DMS79 treated with DMSO at 0.1 percent for 48 hours (cell line): ENCODE data around the gene ACSM3.
"Not testable (repeated sequence)": the region's sequence is repeated elsewhere in the genome, so short reads cannot be mapped to it uniquely, and the experiment has no call there.

ENCODE experiments used
- DNase-seq: peaks from one replicate; lab custom pipeline; 2025; lab: John Stamatoyannopoulos, UW

The ACSM3 gene

GRCh38 chr16:20763461-20764232, at the start of gene ACSM3:
TSS of gene ACSM3 (plus strand) at chr16:20764014. CDS start at chr16:20770035, 6,021 bp downstream.
- DNase-seq, result no peak

GRCh38 chr16:20717718-20718117, 46.1 kb upstream of the ACSM3 start:
- not testable (repeated sequence) for DNase-seq

DNA sequence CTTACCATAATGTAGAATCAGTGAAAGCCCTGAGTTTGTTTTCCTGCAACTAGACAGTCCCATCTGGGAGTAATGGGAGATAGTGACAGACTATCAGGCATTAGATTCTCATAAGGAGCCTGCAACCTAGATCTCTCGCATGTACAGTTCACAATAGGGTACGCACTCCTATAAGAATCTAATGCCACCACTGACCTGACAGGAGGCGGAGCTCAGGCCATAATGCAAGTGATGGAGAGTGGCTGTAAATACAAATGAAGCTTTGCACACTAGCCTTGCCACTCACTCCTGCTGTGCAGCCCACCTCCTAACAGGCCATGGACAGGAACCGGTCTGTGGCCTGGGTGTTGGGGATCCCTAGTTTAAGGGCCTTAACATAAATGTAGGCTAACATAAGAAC, 43.6 kb upstream of the ACSM3 start:
- DNase-seq, result no peak

DNA sequence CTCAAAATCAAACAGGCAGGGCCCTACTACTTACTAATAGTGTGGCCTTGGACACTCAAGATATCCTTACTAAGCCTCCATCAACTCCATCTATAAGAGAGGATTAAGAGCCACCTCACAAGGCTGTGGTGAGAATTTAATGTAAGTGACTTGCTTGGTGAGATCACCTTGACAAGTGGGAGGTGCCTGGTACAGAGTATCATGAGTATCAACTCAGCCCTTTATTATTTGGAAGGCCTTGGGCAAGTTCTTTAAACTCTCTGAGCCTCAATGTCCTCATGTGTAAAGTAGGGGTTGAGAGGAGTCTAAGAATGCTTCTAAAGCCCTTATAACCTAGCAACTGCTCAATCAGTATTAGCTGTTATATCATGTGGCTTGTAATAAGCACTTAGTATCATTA, 37.2 kb upstream of the ACSM3 start:
- DNase-seq, result peak; percentile 79

DNA sequence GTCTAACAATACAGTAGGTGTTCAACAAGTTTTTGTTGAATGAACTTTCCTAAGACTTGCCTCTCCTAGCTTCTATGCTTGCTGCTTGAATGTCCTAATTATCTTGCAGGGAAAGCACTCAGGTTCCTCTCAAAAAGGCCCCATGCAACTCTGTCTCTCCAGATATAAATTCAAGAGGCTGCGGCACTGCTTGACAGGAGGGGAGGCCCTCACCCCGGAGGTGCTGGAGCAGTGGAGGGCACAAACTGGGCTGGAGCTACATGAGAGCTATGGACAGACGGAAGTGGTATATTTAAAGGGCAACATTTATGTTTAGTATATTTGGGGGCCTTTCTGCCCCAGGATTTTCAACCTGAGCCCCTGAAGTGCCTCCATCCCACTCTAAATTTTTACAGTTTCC, 36.6 kb upstream of the ACSM3 start:
- DNase-seq, result peak; percentile 73

- no peak for DNase-seq
These were observed 34.7 kb upstream of the ACSM3 start for GRCh38 chr16:20729141-20729540.

DNA sequence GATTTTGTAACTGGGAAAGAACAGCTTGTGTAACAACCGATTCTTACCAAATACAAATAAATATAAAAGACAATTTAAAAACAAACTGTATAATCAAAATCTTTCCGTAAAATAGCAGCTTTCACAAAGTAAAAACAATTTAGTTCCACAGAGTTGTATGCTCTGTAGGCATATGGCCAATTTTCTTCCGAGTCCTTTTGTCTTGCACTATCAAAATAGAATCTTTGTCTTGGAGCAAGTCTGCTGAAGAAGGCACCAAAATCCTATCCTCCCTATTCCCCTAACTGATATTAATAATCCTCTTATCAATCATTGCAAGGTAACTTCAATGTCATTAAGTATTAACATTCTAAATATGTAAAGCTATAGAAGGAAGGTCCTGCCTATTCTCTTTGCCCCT, 29.8 kb upstream of the ACSM3 start:
- no peak for DNase-seq

DNA sequence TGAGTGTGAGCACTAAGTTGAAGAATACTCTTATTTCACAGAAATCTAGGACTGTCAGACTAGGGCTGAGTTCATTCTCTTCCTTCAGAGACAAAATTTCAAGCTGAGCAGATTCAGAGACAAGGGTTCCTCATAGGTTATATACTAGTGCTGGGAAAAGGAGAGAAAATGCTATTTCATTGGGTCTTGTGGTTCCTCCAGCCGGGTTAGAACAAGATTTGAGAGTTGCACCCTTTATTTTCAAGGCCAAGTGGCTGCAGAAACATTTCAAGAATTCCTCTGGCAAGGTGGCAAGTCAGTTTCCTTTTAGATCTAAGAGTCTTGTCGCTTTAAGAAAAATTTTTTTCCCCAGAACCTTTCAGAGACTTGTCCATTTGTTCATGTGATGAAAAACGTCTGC, 29.0 kb upstream of the ACSM3 start:
- no peak for DNase-seq

DNA sequence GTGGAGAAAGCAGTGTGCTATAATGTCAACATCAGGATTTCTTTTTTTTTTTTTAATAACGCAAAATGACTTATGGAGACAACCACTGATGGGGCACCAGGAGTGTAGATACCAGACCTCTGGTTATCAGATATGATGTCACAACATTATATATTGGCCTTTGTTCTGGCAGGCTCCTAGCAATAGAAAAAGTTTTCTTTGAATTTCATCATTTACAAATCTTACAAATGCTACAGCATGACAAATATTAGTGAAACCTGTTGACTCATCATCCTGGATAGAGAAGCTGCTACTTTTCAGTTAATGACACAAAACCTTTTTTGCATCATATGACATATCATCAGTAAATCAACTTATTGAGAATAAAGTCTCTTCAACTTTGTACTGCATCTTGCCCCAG, 28.3 kb upstream of the ACSM3 start:
- DNase-seq, result no peak

DNA sequence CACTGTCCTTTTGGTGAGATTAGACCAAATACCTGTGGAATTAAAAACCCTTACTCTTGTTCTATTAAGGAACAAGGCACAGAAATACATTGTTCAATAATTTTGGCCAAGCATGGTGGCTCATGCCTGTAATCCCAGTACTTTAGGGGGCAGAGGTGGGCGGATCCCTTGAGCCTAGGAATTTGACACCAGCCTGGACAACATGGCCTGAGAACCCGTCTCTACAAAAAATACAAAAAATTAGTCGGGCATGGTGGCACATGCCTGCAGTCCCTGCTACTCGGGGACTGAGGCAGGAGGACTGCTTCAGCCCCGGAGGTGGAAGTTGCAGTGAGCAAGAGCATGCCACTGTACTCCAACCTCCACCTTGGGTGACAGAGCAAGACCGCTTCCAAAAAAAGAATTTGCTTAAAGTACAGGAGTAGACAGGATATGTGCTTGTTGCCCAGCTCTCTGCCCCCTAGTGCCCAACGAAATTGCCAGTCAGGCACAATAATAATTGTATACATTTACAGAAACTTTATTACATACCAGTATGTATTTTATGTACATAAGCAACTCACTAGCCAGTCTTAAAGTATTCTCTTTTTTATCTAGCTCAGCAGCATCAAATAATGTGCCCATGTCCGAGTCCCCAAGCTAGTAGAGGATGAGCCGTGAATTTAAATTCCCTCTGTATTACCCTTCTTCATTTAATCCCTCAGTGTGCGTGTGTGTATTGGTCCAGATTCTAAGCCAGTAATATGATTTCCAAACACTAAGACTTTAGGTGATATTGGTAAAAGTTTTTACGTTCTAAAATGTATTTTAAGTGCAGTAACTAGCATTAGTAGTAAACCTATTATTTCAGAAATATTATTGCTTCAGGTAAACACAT, 23.6 kb upstream of the ACSM3 start:
- no peak for DNase-seq

GRCh38 chr16:20740901-20741521, 22.8 kb upstream of the ACSM3 start:
- peak; percentile 62 for DNase-seq

GRCh38 chr16:20741554-20742285, 22.1 kb upstream of the ACSM3 start, which contains the start of gene THUMPD1:
TSS of gene THUMPD1 (minus strand) at chr16:20741818. CDS start at chr16:20741739, 79 bp downstream.
- peak; percentile 81 for DNase-seq

DNA sequence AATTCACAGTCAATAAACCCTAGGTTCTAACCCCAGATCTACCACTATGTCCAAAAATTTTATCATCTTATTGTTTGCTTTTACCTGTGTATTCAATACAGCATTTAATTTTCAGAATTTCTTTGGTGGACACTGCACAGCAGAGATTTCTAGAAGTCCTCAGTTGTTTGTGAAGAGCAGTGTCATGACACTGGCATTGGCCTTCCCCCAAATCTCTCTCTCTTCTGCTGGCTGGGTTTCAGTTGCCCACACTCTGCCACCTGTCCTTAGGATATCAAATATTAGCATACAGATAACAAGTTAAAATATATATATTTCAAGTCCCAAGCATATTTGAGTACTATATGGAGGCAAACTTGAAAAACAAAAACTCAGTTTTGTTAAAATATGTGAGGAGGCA, 20.2 kb upstream of the ACSM3 start:
- DNase-seq, result no peak

DNA sequence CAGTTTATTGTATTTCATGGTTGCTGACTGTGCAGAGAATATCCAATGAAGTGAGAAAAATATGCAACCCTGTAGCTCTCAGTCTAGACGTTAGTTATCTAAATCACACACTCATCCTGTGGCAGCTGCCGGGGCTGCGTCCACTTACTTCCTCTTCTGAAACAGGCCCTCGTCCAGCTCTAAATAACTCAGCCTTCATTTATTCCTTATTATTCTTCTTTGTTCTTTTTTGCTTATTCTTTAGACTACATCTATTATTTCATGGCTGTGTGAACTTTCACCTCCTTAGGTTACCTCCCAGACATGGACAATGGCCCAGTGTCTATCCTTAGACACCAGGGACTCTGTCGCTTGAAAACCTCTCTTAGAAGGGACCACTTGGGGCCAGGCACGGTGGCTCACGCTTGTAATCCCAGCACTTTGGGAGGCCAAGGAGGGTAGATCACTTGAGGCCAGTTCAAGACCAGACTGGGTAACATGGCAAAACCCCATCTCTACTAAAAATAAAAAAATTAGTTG, 18.8 kb upstream of the ACSM3 start:
- no peak for DNase-seq

DNA sequence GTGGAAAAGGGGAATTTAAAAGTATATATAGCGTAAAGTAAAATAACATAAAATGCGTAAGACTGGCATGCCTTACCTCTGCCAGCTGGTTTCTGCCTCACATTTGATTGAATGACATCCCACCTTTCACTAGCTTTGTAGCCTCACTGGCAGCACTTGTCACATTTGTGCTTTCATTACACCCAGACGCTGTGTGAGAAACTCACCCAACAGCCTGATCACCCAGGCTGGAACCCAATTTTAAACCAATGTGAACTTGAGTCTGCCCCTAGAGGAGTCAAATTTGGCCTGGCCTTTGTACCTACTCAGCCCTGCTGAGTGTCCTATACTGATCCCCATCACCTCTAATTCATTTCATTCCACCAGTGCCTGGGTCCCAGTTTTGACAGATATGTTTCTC, 17.4 kb upstream of the ACSM3 start:
- no peak for DNase-seq

- DNase-seq, result no peak
These were observed 16.6 kb upstream of the ACSM3 start for GRCh38 chr16:20747030-20747816.

- DNase-seq, result no peak
These were observed 14.3 kb upstream of the ACSM3 start for GRCh38 chr16:20749474-20749873.

DNA sequence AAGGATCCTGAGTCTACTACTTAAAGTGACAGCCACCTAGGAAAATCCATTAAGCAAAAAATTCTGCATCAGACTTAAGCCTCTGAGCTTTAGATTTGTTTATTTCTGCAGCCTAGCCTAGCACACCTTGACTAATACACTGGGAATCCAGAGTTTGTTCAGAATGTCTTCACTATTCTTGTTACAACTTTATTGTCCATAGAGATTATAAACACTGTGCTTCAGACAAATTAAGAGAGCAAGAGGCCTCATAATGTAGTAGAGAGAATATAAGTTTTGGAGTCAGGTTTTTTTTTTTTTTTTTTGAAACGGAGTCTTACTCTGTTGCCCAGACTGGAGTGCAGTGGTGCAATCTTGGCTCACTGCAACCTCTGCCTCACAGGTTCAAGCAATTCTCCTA, 13.3 kb upstream of the ACSM3 start:
- no peak for DNase-seq

- DNase-seq, result no peak
These were observed 10.1 kb upstream of the ACSM3 start for GRCh38 chr16:20753727-20754126.

DNA sequence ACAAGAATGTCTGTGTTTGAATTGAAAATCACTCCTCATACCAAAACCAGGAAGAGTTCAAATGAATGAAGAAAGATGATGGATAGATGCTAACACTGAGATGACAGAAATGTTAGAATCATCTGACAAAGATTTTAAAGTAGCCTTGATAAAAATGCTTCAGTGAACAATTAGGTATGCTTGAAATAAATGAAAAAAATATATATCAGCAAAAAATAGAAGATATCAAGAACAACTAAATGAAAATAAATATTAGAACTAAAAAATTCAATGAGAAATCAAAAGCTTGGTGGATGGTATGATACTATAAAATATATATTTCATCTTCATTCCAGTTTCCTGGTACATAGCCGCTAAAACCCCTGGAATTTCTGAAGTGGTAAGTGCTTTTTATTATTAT, 8.6 kb upstream of the ACSM3 start:
- DNase-seq, result no peak

GRCh38 chr16:20755799-20756198, 8.0 kb upstream of the ACSM3 start:
- DNase-seq, result not testable (repeated sequence)
